SHP77 (cell line): ENCODE results near the gene MPC1L.
A peak's percentile ranks its signal among the peaks of the same experiment; 100 is the strongest.

ENCODE experiments used
- DNase-seq, 2 experiments: peaks; one replicate each; lab custom pipeline; 2025; lab: John Stamatoyannopoulos, UW

Gene MPC1L

DNA sequence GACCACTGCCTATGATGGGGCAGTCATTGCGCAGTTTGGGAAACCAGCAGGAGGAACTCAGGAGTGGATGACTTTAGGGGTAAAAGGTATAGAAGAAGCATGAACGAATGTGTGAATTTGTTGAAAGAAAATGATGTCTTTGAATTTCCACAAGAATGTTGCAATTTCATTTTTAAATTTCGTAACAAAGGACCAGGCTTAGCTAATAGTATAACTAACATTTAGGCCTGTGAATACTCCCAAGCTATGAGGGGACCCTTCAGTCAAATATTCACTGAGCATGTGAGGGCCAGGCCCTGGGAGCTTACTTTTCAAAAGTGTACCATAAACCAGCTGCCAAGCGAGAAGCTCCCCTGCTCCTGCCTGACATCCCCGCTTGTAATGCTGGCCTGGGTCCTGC is 5.3 kb downstream of the MPC1L start:
- no peak for DNase-seq

DNA sequence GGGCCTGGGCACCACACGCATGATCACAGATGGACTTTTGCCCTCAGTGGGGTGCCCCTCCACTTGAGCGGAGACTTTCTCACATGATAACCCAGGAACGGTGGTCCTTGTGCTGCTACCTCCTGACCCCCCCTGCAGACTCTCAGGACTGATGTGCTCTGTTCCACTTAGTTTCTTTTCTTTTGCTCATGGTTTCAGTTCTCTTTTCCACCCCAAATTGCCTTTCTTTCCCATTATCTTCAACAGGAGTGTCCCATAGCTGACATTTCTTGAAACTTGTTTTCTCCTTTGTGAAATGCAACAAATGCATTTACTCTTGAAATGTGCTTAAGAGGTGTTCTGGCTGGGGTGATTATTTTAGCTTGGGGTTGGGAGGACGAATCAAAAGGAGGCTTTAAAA is 9.0 kb downstream of the MPC1L start:
- DNase-seq, result no peak

DNA sequence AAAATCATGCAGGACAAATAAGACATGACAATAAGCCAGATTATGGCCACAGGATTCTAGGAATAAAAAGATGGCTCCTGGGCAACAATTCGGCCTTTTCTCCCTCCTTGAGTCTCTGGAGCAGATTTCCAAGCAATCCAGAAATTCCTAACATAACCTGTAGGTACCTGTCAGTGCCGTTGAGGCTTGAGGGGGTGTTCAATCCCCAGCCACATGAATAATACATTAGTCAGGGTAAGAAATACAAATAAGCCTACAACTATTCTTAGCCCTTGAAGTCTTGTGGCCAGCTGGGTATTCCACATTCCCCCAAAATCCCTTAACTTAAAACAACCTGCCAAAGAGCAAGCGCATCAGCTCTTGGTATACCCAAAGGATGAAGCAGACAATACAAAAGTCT is 14.5 kb downstream of the MPC1L start:
- no peak for DNase-seq

DNA sequence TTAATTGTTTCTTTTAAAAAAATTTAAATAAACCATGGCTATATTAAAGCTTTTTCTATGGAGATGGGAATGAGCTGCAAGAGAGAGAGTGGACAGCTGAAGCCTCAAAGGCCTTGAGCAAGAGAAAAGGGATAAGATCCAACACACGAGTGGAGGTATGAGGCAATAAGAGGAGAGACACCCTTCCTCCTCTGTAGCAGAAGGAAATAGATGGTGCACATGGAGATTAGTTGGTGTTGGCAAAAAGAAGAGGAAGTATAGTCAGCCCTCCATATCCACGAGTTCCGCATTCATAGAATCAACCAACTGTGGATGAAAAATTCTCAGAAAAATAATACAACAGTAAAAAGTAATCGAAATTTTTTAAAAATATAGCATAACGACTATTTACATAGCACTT is 20.9 kb downstream of the MPC1L start:
- no peak for DNase-seq

DNA sequence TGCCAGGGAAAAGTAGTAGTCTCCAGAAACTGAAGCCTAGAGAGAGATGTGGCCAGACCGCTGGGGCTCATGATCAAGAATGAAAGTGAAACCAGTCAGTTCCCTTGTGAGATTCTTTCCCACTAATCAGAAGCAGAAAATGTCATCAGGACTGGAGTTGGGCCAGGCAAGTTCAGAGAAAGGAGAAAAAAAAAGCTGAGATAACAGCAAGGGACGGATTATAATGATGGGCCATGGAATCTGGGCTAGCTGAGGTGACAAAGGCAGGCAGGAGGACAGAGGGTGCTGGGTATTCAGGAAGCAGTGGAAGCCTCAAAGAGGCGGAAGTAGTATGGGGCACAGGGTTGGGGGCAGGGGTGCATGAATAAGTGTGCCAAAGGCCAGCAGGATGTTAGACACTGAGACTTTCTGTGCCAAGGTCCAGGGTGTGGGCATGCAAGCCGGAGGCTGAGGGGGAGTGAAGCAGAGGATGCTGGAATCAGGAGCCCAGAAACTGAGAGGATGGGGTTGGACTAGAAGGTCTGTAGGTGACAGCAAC is 21.7 kb downstream of the MPC1L start:
- no peak for DNase-seq

DNA sequence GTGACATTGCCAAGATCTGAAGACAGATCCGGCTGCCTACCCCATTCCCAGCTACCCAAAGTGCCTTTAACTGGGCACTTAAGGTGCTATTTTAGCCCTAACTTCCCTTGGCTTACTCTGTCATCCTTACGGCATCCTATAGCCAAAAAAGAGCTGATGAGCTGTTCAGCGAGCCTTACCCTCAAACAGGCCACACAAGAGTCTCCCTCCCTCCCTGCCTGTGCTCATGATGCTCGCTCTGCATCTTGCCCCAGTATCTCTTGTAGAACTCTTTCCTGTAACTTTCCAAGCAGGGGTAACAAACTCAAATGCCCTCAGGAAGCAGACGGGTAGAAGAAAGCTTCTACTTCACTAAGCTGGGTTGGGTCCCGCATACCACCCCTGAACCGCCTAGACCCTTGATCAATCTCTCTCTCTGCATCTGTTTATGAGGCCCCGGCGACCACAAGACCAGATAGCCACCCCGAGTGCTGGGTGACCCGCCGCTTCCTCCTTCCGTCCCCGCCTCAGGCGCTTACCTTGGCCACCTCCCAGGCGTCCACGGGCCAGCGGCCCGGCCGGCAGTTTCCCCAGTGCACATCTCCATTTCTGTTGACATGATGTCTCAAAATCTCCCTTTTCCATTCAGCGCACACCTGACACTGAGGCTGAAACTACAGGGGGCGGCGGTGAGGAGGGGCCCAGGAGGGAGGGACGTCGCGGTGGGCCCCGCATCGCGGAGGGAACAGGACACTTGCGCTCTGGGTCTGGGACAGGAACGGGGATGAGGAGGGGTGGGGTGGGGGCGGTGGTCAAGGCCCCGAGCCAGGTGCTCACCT is 23.5 kb downstream of the MPC1L start:
- DNase-seq, result no peak

DNA sequence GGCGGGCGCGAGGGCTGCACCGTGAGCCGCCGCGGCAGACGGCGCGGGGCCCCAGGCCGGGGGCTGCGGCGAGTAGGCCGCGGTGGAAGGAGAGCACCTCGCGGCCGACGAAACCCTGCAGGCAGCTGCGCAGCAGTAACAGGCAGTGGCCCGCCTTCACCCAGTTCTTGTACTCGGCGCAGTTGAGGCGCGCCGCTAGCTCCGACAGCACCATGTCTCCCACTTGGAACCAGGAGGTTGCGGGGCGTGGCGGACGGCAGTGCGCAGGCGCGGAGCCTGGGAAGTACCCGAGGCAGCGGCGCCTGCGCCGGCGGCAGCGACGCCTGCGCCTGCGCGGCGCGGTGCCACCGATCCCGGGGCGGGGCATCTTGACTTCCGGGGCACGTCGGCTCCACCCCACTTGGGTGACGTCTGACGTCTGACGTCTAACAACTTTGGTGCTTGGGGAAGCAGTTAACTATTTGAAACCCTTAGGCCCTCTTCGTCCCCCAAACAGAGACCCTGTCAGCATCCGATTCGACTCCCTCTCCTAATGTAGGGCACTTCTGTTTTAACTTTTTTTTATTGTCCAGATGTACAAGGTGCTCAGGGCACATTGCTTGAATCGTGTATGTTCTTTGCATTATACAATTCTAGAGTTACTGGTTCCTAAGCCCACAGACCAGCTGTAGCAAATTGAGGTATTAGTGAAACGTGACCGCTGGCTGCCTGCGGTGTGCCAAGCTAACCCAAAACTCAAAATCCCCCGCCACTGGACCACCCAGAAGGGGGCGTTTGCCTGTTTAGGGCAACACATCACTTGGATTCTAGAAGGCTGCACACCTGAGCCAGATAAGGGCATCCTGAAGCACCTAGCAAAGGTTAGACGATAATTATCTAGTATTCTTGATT is 24.3 kb downstream of the MPC1L start, which contains the start of gene CXorf38:
TSS of gene CXorf38 (minus strand) at position 255 of the 891 bp plus-strand sequence. CDS start at position 214, 41 bp downstream.
- peak; percentile 60 to 74 for DNase-seq

DNA sequence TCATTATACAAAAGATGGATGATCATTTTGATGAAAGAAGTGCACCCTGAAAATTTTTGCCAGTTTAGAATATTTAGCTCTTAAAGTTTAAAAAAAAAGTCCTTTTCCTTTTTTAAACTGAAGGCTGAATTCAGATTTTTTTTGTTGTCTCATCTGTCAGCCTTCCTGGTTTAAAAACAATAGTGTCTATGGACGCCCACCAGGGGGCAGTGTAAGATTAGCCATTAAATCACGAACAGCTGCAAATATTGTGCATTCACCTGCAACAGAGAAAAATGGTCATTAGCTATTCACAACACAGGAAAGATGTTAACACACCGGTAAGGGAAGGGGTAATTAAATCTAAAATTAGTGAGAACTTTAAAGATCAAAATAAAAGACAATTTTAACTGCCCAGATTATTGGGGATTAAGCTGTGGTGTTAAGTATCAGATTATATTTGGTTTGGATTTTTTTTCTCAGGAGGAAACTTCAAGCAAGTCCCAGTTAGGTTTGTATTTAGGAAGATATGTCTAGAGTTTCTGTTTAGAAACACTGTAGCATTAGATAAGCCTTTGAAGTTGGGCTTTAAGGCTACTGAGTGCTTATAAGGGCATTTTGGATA is 28.5 kb downstream of the MPC1L start:
- DNase-seq, result peak; percentile 9 to 12

DNA sequence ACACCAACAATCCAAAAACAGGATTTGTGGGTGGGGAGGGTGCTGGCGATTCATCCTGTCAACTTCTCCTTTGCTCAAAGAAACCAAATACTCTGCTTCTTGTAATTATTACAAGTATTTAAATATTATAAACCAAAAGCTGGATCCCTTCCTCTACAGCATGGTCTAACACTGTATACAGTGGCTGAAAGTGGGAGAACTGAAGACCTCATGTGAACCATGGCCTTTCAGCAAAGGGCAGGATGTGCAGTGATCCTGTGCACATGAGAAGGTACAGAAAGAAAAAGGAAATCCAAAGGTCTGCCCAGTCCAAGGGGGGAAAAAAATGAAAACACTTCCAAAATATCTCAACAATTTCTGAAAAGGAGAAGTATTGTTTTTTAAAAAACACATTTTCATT is 29.4 kb downstream of the MPC1L start:
- no peak for DNase-seq

DNA sequence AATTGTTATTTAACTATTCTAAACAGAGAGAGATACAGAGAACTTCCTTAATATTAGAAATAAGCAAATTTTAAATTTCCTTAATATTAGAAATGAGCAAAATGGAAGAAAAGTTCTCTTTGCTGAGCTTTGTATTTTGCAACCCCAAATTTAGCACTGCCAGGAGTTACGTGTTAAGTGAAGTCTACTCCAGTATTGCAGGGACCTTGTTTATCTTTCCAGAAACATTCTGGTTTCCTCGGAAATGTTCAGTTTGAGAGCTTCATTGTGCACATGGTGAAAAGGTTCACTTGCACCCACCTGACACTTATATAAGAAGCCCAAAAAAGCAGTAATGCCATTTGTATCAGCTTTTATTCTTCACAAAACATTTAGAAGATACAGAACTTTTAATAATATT is 30.3 kb downstream of the MPC1L start:
- DNase-seq, result no peak

DNA sequence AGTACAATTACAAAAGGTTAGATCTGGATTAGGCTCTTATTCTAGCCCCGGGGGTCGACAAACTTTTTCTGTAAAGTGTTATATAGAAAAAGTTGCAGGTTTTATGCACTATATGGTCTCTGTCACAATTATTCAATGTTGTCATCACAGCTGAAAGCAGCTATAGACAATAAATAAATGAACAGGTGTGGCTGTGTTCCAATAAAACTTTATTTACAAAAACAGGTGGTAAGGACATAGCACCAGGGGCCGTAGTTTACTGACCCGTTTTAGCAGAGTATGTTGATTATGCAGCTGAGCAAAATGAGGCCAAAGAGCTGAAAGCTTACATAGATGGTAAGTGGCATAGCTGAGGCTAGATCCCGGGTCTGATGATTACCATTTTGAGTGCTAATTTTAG is 37.2 kb downstream of the MPC1L start:
- DNase-seq, result no peak

DNA sequence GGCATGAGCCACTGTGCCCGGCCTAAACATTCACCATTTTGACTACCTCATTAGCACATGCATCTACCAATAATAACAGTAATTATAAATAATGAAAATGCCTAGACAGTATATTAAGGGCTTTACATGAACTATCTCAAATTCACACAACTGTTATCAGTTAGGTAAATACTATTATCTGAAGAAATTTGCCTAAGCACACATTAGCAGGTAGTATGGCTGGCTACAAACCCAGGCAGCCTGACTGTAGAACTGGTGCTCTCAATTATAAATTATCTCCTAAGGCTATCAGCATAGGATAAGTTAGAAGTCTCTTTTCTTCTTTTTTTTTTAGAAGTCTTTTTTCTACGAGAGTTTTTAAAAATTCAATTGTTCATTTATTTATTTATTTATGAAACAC is 38.3 kb downstream of the MPC1L start:
- DNase-seq, result no peak

DNA sequence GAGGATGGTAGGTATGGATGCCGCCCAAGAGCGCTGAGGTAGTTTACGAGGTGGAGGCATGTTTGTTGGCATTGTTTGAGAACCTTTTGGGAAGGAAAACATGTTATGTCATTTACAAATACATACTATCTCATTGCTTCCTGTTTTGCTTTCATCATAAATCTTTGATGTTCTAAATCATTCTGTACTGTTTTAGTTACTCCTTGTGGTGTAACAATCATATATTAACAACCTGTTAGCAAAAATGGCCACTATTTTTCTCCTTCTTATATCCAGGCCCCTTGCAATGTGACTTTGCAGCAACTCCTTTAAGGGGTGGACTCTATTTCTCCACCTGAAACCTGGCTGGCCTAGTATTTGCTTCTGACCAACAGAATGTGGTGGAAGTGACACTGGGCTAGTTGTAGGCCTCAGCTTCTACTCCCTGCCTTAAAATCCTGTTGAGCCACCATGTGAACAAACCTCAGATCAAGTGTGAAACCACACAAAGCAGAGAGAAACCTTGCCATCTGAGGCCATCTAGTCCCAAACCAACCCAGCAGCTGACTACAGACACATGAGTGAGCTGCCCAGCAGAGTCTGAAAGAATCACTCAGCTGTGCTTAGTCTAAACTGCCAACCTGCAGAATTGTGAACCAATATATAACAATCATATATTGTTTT is 40.0 kb downstream of the MPC1L start:
- no peak for DNase-seq

DNA sequence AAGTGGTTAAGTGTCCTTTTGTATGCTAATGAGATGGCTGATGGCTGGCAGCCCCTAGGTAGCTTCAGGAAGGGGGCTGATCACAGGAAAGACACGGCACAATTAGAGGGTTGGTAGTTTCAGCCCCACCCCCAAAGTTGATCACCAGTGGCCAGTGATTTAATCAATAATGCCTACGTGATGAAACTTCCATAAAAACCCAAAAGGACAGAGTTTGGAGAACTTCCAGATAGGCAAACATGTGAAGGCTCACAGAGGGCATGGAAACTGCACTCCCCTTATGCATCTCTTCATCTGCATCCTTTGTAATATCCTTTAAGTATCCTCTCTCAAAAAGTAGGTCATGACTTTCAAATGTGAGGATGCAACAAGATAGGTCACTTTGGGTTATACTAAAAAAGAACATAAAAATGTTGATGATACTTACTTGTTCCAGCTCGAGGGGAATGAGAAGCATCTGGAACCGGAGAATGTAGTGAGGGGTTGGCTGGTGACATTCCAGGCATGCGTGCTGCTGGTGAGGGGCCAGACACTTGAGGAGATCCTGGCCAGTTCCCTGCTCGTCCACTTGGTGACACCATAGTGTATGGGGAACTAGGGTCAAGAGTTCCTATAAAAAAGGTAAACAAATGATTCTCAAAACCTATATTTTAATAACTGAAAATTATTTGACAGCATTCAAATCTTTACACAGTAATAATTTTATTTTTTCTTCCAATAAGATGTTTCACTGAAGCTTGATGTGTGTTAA is 40.8 kb downstream of the MPC1L start:
- no peak for DNase-seq

DNA sequence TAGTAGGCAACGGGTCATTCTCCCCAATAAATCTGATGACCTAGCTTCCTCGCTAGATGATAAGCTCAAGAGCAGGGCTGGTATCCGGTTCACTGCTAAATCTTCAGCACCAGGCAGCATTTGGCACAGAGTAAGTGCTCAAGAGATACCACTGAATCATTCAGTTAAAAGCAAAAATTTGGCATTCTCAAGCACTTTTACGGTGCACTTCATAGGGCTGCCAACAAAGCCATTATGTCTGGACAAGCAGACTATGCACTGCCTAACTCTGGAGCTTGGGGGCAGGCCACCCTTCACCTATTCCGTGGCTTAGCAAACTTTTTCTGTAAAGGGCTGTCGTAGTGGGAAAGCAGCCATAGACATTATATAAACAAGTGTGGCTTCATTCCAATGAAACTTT is 47.9 kb downstream of the MPC1L start:
- DNase-seq, result no peak
